GM23338 (cell line): ENCODE results near the gene SRRT. TPM values are rescaled to one million over a fixed set of nuclear protein-coding genes. Genes with fewer than 3 reads are reported as not detected.
"Not testable (repeated sequence)": the region's sequence is repeated elsewhere in the genome, so short reads cannot be mapped to it uniquely, and the experiment has no call there.

ENCODE experiments used
- ATAC-seq: fragments of 200-7000 bp; cut with Tn5 transposase; 3 replicates; pipeline ENCODE4 v1.9.1; 2020
- DNase-seq: peaks from one replicate; pipeline ENCODE4 v3.0.0-alpha.2; 2015; ENCODE audit warnings: low spot score
- H2AFZ ChIP-seq: fragments of 200-600 bp; sonication (generic); 2 replicates; pipeline ENCODE4 v1.8.0; 2016; ENCODE audit warnings: antibody characterized with exemption, mild to moderate bottlenecking, moderate library complexity
- H3F3A ChIP-seq: fragments of 200-600 bp; sonication (generic); replicated peaks from 2 replicates; pipeline ENCODE4 v1.8.0; 2017; ENCODE audit warnings: antibody characterized with exemption, mixed run types, low read depth
- H3K27ac ChIP-seq: fragments of 200-600 bp; sonication (generic); 2 replicates; pipeline ENCODE4 v1.6.1; 2016; ENCODE audit warnings: low read depth
- H3K27me3 ChIP-seq: fragments of 200-600 bp; sonication (generic); 2 replicates; pipeline ENCODE4 v1.8.0; 2016; ENCODE audit warnings: mild to moderate bottlenecking, mixed run types, moderate library complexity; ENCODE audit not compliant: insufficient read depth
- H3K36me3 ChIP-seq: fragments of 200-600 bp; sonication (generic); 2 replicates; pipeline ENCODE4 v1.8.0; 2016; ENCODE audit warnings: mild to moderate bottlenecking; ENCODE audit not compliant: insufficient read depth
- H3K4me1 ChIP-seq: fragments of 200-600 bp; sonication (generic); 2 replicates; pipeline ENCODE4 v1.8.0; 2016; ENCODE audit warnings: mild to moderate bottlenecking, moderate library complexity; ENCODE audit not compliant: insufficient read depth
- H3K4me2 ChIP-seq: fragments of 200-600 bp; sonication (generic); 2 replicates; pipeline ENCODE4 v1.7.1; 2017; ENCODE audit warnings: mixed run types
- H3K4me3 ChIP-seq: fragments of 200-600 bp; sonication (generic); 2 replicates; pipeline ENCODE4 v1.6.1; 2016; ENCODE audit warnings: mixed run types
- H3K79me2 ChIP-seq: fragments of 200-600 bp; sonication (generic); replicated peaks from 2 replicates; pipeline ENCODE4 v1.8.0; 2017; ENCODE audit warnings: mild to moderate bottlenecking; ENCODE audit not compliant: insufficient read depth
- H3K9me2 ChIP-seq: fragments of 200-600 bp; sonication (generic); 2 replicates; pipeline ENCODE4 v1.8.0; 2017; ENCODE audit not compliant: insufficient read depth
- H4K20me1 ChIP-seq: fragments of 200-600 bp; sonication (generic); replicated peaks from 2 replicates; pipeline ENCODE4 v1.8.0; 2017; ENCODE audit warnings: mild to moderate bottlenecking; ENCODE audit not compliant: insufficient read depth
- H3K27ac Mint-ChIP-seq: 2 replicates; pipeline ENCODE4 v1.8.0; 2020; ENCODE audit warnings: inconsistent platforms, mild to moderate bottlenecking, moderate library complexity, mixed read lengths
- H3K27me3 Mint-ChIP-seq: 3 replicates; pipeline ENCODE4 v1.8.0; 2022; ENCODE audit warnings: low read depth, mild to moderate bottlenecking, moderate library complexity, mixed read lengths, inconsistent platforms; ENCODE audit not compliant: insufficient read depth, poor library complexity
- H3K36me3 Mint-ChIP-seq: 3 replicates; pipeline ENCODE4 v1.8.0; 2021; ENCODE audit warnings: low read depth, mild to moderate bottlenecking, inconsistent platforms, moderate library complexity, mixed read lengths
- H3K4me1 Mint-ChIP-seq: 3 replicates; pipeline ENCODE4 v1.8.0; 2020; ENCODE audit warnings: mild to moderate bottlenecking, inconsistent platforms, mixed read lengths
- H3K4me3 Mint-ChIP-seq: 3 replicates; pipeline ENCODE4 v1.8.0; 2021; ENCODE audit warnings: moderate library complexity, mild to moderate bottlenecking, inconsistent platforms, mixed read lengths
- H3K9me3 Mint-ChIP-seq: 3 replicates; pipeline ENCODE4 v1.8.0; 2020; ENCODE audit warnings: moderate library complexity, mild to moderate bottlenecking, inconsistent platforms, mixed read lengths
- CREB1 ChIP-seq: fragments of 250-450 bp; sonication (Bioruptor Pico); IDR thresholded peaks from 2 replicates; pipeline ENCODE4 v1.5.0; 2020; ENCODE audit warnings: low read depth, mild to moderate bottlenecking, moderate library complexity
- CTCF ChIP-seq, 2 experiments: fragments of 200-600 bp in 1 of 2; sonication (generic) in 1 of 2; conservative IDR thresholded peaks; 2 replicates each; pipeline versions ENCODE4 v1.5.1 to v1.6.1; 2016 to 2017; ENCODE audit warnings: antibody characterized with exemption in 2 of 2, low read depth in 2 of 2, mild to moderate bottlenecking in 2 of 2, moderate library complexity in 1 of 2
- ETS1 ChIP-seq: IDR thresholded peaks from 2 replicates; pipeline ENCODE4 v1.6.1; 2016; ENCODE audit warnings: antibody characterized with exemption
- EZH2 ChIP-seq: fragments of 200-600 bp; sonication (generic); IDR thresholded peaks from one replicate; pipeline ENCODE4 v1.8.0; 2017; ENCODE audit warnings: antibody characterized with exemption, mild to moderate bottlenecking, low read depth; ENCODE audit not compliant: unreplicated experiment
- EZH2phosphoT487 ChIP-seq: fragments of 200-600 bp; sonication (generic); IDR thresholded peaks from one replicate; pipeline ENCODE4 v1.8.1; 2018; ENCODE audit warnings: antibody characterized with exemption; ENCODE audit not compliant: unreplicated experiment
- JUNB ChIP-seq: IDR thresholded peaks from one replicate; pipeline ENCODE4 v1.6.1; 2016; ENCODE audit warnings: antibody characterized with exemption; ENCODE audit not compliant: unreplicated experiment
- NANOG ChIP-seq: IDR thresholded peaks from 2 replicates; pipeline ENCODE4 v1.6.1; 2016; ENCODE audit warnings: antibody characterized with exemption, borderline replicate concordance
- POLR2AphosphoS5 ChIP-seq: IDR thresholded peaks from 2 replicates; pipeline ENCODE4 v1.6.1; 2016; ENCODE audit warnings: antibody characterized with exemption, low read depth
- STAT1 ChIP-seq: IDR thresholded peaks from one replicate; pipeline ENCODE4 v1.6.1; 2016; ENCODE audit warnings: antibody characterized with exemption; ENCODE audit not compliant: unreplicated experiment
- ZNF331 ChIP-seq: fragments of 250-450 bp; sonication (Bioruptor Pico); IDR thresholded peaks from 2 replicates; pipeline ENCODE4 v1.5.0; 2020; ENCODE audit warnings: low read depth, mild to moderate bottlenecking, moderate library complexity
- ZNF462 ChIP-seq: fragments of 250-450 bp; sonication (Bioruptor Pico); IDR thresholded peaks from 2 replicates; pipeline ENCODE4 v1.5.0; 2020; ENCODE audit warnings: mild to moderate bottlenecking, moderate library complexity
- polyA plus RNA-seq: library from polyadenylated mRNA; unstranded; fragments of >200 nt; fragmentation: Nextera tagmentation; extraction: Ambion mirVana; gene quantifications from 2 replicates; pipeline ENCODE4 v1.2.1, GENCODE V29; 2016
- total RNA-seq: library from RNA; depleted of rRNA; stranded (reverse); fragments of >200 nt; shearing (Covaris generic); gene quantifications from 2 replicates; pipeline ENCODE4 v1.2.3, GENCODE V29; 2014

SRRT gene
- total and polyA plus RNA-seq, 2 experiments from 2014 or later: 113 to 140 TPM

- TF ChIP-seq NANOG: no peak
- TF ChIP-seq ZNF331: no peak
- TF ChIP-seq ETS1: no peak
- no peak for TF ChIP-seq EZH2phosphoT487
Measured at GRCh38 chr7:100921039-100921438, 46.1 kb downstream of the SRRT start (continued).

GRCh38 chr7:100923616-100924015 is 48.7 kb downstream of the SRRT start:
- not testable (repeated sequence) for H3K79me2 ChIP-seq, H3K4me3 Mint-ChIP-seq, H3K27me3 ChIP-seq, DNase-seq, H4K20me1 ChIP-seq, H3K27ac Mint-ChIP-seq, H3K36me3 Mint-ChIP-seq, H3K9me3 Mint-ChIP-seq, H3F3A ChIP-seq, H3K27ac ChIP-seq, H3K36me3 ChIP-seq, H3K4me3 ChIP-seq, H3K9me2 ChIP-seq, H2AFZ ChIP-seq, H3K4me2 ChIP-seq, ATAC-seq, H3K27me3 Mint-ChIP-seq
- peaks cover 31% of the 10 kb centered on the region for H3K4me1 ChIP-seq
- peaks cover 35% of the 10 kb centered on the region for H3K4me1 Mint-ChIP-seq

GRCh38 chr7:100929808-100930174 is 54.9 kb downstream of the SRRT start:
- H3K4me3 ChIP-seq: no peak overlapping the region; the same call in 1 of the 2 replicates
- H3K27me3 ChIP-seq: no peaks in the 10 kb centered on the region
- no peak overlapping the region for H2AFZ ChIP-seq
- peaks cover 15% of the 10 kb centered on the region for H3K4me1 Mint-ChIP-seq
- H3K4me1 ChIP-seq: peaks cover 30% of the 10 kb centered on the region
- peaks cover 11% of the 10 kb centered on the region for H3K27me3 Mint-ChIP-seq
- peaks cover 27% of the 10 kb centered on the region for H3K36me3 Mint-ChIP-seq
- peak overlapping the region; percentile 85 for H3K27ac Mint-ChIP-seq
- H3K36me3 ChIP-seq: no peaks in the 10 kb centered on the region; the same call in 1 of the 2 replicates
- peaks cover 33% of the 10 kb centered on the region for H3K9me3 Mint-ChIP-seq
- ATAC-seq (peak; percentile 22), DNase-seq (no peak)
- H3K4me3 Mint-ChIP-seq: peak overlapping the region; percentile 23; the same call in 1 of the 3 replicates
- H3K4me2 ChIP-seq: peak overlapping the region; percentile 13; the same call in 1 of the 2 replicates
- H3F3A ChIP-seq: peaks cover 3% of the 10 kb centered on the region; the same call in 1 of the 2 replicates
- H4K20me1 ChIP-seq: no peaks in the 10 kb centered on the region
- no peaks in the 10 kb centered on the region for H3K9me2 ChIP-seq
- peak overlapping the region; percentile 52 for H3K27ac ChIP-seq
- H3K79me2 ChIP-seq: no peaks in the 10 kb centered on the region
- no peak for TF ChIP-seq CTCF (conservative IDR thresholded peaks at IDR 0.05; ENCODE audit: low read depth in 2 of 2)
- no peak for TF ChIP-seq ZNF331
- TF ChIP-seq JUNB: no peak
- no peak for TF ChIP-seq STAT1
- TF ChIP-seq CREB1 (CRISPR knock-in tag): no peak
- TF ChIP-seq EZH2: no peak
- no peak for TF ChIP-seq ETS1
- TF ChIP-seq POLR2AphosphoS5: no peak
- TF ChIP-seq ZNF462 (CRISPR knock-in tag): no peak
